Esophagus muscularis mucosa (tissue), 2 donors: ENCODE measurements around the gene DGUOK.

Experiments used
- EP300 ChIP-seq: sonication (generic); formaldehyde crosslinking; IDR thresholded peaks from one replicate; pipeline ENCODE4 v1.6.1; 2017; ENCODE audit warnings: antibody characterized with exemption
- POLR2A ChIP-seq: fragments of 450-650 bp; IDR thresholded peaks from one replicate; pipeline ENCODE4 v1.6.1; 2017; ENCODE audit warnings: antibody characterized with exemption, moderate library complexity, mild to moderate bottlenecking, low read depth

GRCh38 chr2:73920577-73921545, 5.8 kb upstream of the DGUOK start:
- no peak for TF ChIP-seq EP300
- no peak for TF ChIP-seq POLR2A
